Measurements from ENCODE around the gene UQCRFS1.
A peak's percentile ranks its signal among the peaks of the same experiment; 100 is the strongest.
"Not testable (repeated sequence)": the region's sequence is repeated elsewhere in the genome, so short reads cannot be mapped to it uniquely, and the experiment has no call there.

Gene UQCRFS1

GRCh38 chr19:29212648-29213573 lies at the start of gene UQCRFS1:
Gene UQCRFS1, minus strand, starts transcription at chr19:29213151. Its CDS starts 33 bp downstream, at chr19:29213118.
- H3K27me3 ChIP-seq (ENCODE audit: control insufficient read depth in 1 of 2, insufficient read depth in 2 of 2, low read length in 2 of 2), result no peaks in the 10 kb centered on the region
- H3K9me3 ChIP-seq (ENCODE audit: control insufficient read depth in 2 of 2, low read length in 2 of 2), result no peaks in the 10 kb centered on the region
- H3K4me1 ChIP-seq (ENCODE audit: control insufficient read depth, insufficient read depth, low read length), result peaks cover 4% of the 10 kb centered on the region
- no peaks in the 10 kb centered on the region for H3K36me3 ChIP-seq (ENCODE audit: control insufficient read depth in 2 of 2, insufficient read depth in 2 of 2, low read length in 2 of 2)
- peak within 1 kb of the TSS; percentile 89 for H3K27ac ChIP-seq (ENCODE audit: low read length)
- peak within 1 kb of the TSS; percentile 71 to 91 for H3K4me3 ChIP-seq (ENCODE audit: low read length in 2 of 2)
- peak within 1 kb of the TSS; percentile 80 to 98 for H3K9ac ChIP-seq (ENCODE audit: low read length in 2 of 2)

GRCh38 chr19:29262085-29262484 lies 49.1 kb upstream of the UQCRFS1 start:
- Histone ChIP-seq H3K27me3 (ENCODE audit: control insufficient read depth in 1 of 2, insufficient read depth in 2 of 2, low read length in 2 of 2) (peaks cover 4 to 14% of the 10 kb centered on the region in 2 donors), H3K9ac (ENCODE audit: low read length in 2 of 2) (no peak overlapping the region), H3K9me3 (ENCODE audit: control insufficient read depth in 2 of 2, low read length in 2 of 2) (no peaks in the 10 kb centered on the region), H3K4me1 (ENCODE audit: control insufficient read depth, insufficient read depth, low read length) (no peaks in the 10 kb centered on the region), H3K36me3 (ENCODE audit: control insufficient read depth in 2 of 2, insufficient read depth in 2 of 2, low read length in 2 of 2) (no peaks in the 10 kb centered on the region), H3K27ac (ENCODE audit: low read length) (no peak overlapping the region), H3K4me3 (ENCODE audit: low read length in 2 of 2) (no peak overlapping the region)

GRCh38 chr19:29260477-29261317 lies 47.7 kb upstream of the UQCRFS1 start:
- Histone ChIP-seq H3K4me1 (ENCODE audit: control insufficient read depth, insufficient read depth, low read length) (no peaks in the 10 kb centered on the region), H3K9me3 (ENCODE audit: control insufficient read depth in 2 of 2, low read length in 2 of 2) (no peaks in the 10 kb centered on the region), H3K27me3 (ENCODE audit: control insufficient read depth in 1 of 2, insufficient read depth in 2 of 2, low read length in 2 of 2) (peaks cover 0 to 10% of the 10 kb centered on the region in 2 donors), H3K9ac (ENCODE audit: low read length in 2 of 2) (no peak overlapping the region), H3K4me3 (ENCODE audit: low read length in 2 of 2) (no peak overlapping the region), H3K36me3 (ENCODE audit: control insufficient read depth in 2 of 2, insufficient read depth in 2 of 2, low read length in 2 of 2) (no peaks in the 10 kb centered on the region), H3K27ac (ENCODE audit: low read length) (no peak overlapping the region)

- H3K4me3 ChIP-seq (ENCODE audit: low read length in 2 of 2), result no peak overlapping the region
- no peak overlapping the region for H3K27ac ChIP-seq (ENCODE audit: low read length)
- no peaks in the 10 kb centered on the region for H3K9me3 ChIP-seq (ENCODE audit: control insufficient read depth in 2 of 2, low read length in 2 of 2)
- no peak overlapping the region for H3K9ac ChIP-seq (ENCODE audit: low read length in 2 of 2)
- H3K27me3 ChIP-seq (ENCODE audit: control insufficient read depth in 1 of 2, insufficient read depth in 2 of 2, low read length in 2 of 2), result peaks cover 0 to 8% of the 10 kb centered on the region in 2 donors
- H3K4me1 ChIP-seq (ENCODE audit: control insufficient read depth, insufficient read depth, low read length), result no peaks in the 10 kb centered on the region
- no peaks in the 10 kb centered on the region for H3K36me3 ChIP-seq (ENCODE audit: control insufficient read depth in 2 of 2, insufficient read depth in 2 of 2, low read length in 2 of 2)
These were observed 46.9 kb upstream of the UQCRFS1 start for GRCh38 chr19:29259867-29260281.

GRCh38 chr19:29259153-29259552 lies 46.2 kb upstream of the UQCRFS1 start:
- Histone ChIP-seq H3K27ac (ENCODE audit: low read length) (no peak overlapping the region), H3K36me3 (ENCODE audit: control insufficient read depth in 2 of 2, insufficient read depth in 2 of 2, low read length in 2 of 2) (no peaks in the 10 kb centered on the region), H3K4me1 (ENCODE audit: control insufficient read depth, insufficient read depth, low read length) (no peaks in the 10 kb centered on the region), H3K9me3 (ENCODE audit: control insufficient read depth in 2 of 2, low read length in 2 of 2) (no peaks in the 10 kb centered on the region), H3K4me3 (ENCODE audit: low read length in 2 of 2) (no peak overlapping the region), H3K27me3 (ENCODE audit: control insufficient read depth in 1 of 2, insufficient read depth in 2 of 2, low read length in 2 of 2) (peaks cover 0 to 4% of the 10 kb centered on the region in 2 donors), H3K9ac (ENCODE audit: low read length in 2 of 2) (no peak overlapping the region)

- Histone ChIP-seq H3K4me3 (ENCODE audit: low read length in 2 of 2) (no peak overlapping the region), H3K27ac (ENCODE audit: low read length) (no peak overlapping the region), H3K9me3 (ENCODE audit: control insufficient read depth in 2 of 2, low read length in 2 of 2) (no peaks in the 10 kb centered on the region), H3K27me3 (ENCODE audit: control insufficient read depth in 1 of 2, insufficient read depth in 2 of 2, low read length in 2 of 2) (peaks cover 0 to 4% of the 10 kb centered on the region in 2 donors), H3K4me1 (ENCODE audit: control insufficient read depth, insufficient read depth, low read length) (no peaks in the 10 kb centered on the region), H3K36me3 (ENCODE audit: control insufficient read depth in 2 of 2, insufficient read depth in 2 of 2, low read length in 2 of 2) (no peaks in the 10 kb centered on the region), H3K9ac (ENCODE audit: low read length in 2 of 2) (no peak overlapping the region)
These were observed 43.6 kb upstream of the UQCRFS1 start for GRCh38 chr19:29256516-29256915.

- no peaks in the 10 kb centered on the region for H3K9me3 ChIP-seq (ENCODE audit: control insufficient read depth in 2 of 2, low read length in 2 of 2)
- no peak overlapping the region for H3K27ac ChIP-seq (ENCODE audit: low read length)
- H3K4me3 ChIP-seq (ENCODE audit: low read length in 2 of 2), result no peak overlapping the region
- no peak overlapping the region for H3K9ac ChIP-seq (ENCODE audit: low read length in 2 of 2)
- peaks cover 0 to 4% of the 10 kb centered on the region in 2 donors for H3K27me3 ChIP-seq (ENCODE audit: control insufficient read depth in 1 of 2, insufficient read depth in 2 of 2, low read length in 2 of 2)
- no peaks in the 10 kb centered on the region for H3K36me3 ChIP-seq (ENCODE audit: control insufficient read depth in 2 of 2, insufficient read depth in 2 of 2, low read length in 2 of 2)
- no peaks in the 10 kb centered on the region for H3K4me1 ChIP-seq (ENCODE audit: control insufficient read depth, insufficient read depth, low read length)
These were observed 43.0 kb upstream of the UQCRFS1 start for GRCh38 chr19:29255912-29256311.

GRCh38 chr19:29255006-29255405 lies 42.1 kb upstream of the UQCRFS1 start:
- no peaks in the 10 kb centered on the region for H3K4me1 ChIP-seq (ENCODE audit: control insufficient read depth, insufficient read depth, low read length)
- H3K9ac ChIP-seq (ENCODE audit: low read length in 2 of 2), result no peak overlapping the region
- peaks cover 0 to 2% of the 10 kb centered on the region in 2 donors for H3K27me3 ChIP-seq (ENCODE audit: control insufficient read depth in 1 of 2, insufficient read depth in 2 of 2, low read length in 2 of 2)
- no peaks in the 10 kb centered on the region for H3K9me3 ChIP-seq (ENCODE audit: control insufficient read depth in 2 of 2, low read length in 2 of 2)
- no peak overlapping the region for H3K27ac ChIP-seq (ENCODE audit: low read length)
- no peaks in the 10 kb centered on the region for H3K36me3 ChIP-seq (ENCODE audit: control insufficient read depth in 2 of 2, insufficient read depth in 2 of 2, low read length in 2 of 2)
- no peak overlapping the region for H3K4me3 ChIP-seq (ENCODE audit: low read length in 2 of 2)

GRCh38 chr19:29249798-29250197 lies 36.8 kb upstream of the UQCRFS1 start:
- not testable (repeated sequence) for H3K4me3 ChIP-seq (ENCODE audit: low read length in 2 of 2); H3K27ac ChIP-seq (ENCODE audit: low read length); H3K9me3 ChIP-seq (ENCODE audit: control insufficient read depth in 2 of 2, low read length in 2 of 2); H3K36me3 ChIP-seq (ENCODE audit: control insufficient read depth in 2 of 2, insufficient read depth in 2 of 2, low read length in 2 of 2); H3K9ac ChIP-seq (ENCODE audit: low read length in 2 of 2)
- Histone ChIP-seq H3K27me3 (ENCODE audit: control insufficient read depth in 1 of 2, insufficient read depth in 2 of 2, low read length in 2 of 2) (peaks cover 0 to 11% of the 10 kb centered on the region in 2 donors), H3K4me1 (ENCODE audit: control insufficient read depth, insufficient read depth, low read length) (peaks cover 12% of the 10 kb centered on the region)

- peaks cover 12% of the 10 kb centered on the region for H3K4me1 ChIP-seq (ENCODE audit: control insufficient read depth, insufficient read depth, low read length)
- H3K27me3 ChIP-seq (ENCODE audit: control insufficient read depth in 1 of 2, insufficient read depth in 2 of 2, low read length in 2 of 2), result peaks cover 0 to 11% of the 10 kb centered on the region in 2 donors
- no peak overlapping the region for H3K9ac ChIP-seq (ENCODE audit: low read length in 2 of 2)
- no peak overlapping the region for H3K27ac ChIP-seq (ENCODE audit: low read length)
- H3K4me3 ChIP-seq (ENCODE audit: low read length in 2 of 2), result no peak overlapping the region
- no peaks in the 10 kb centered on the region for H3K9me3 ChIP-seq (ENCODE audit: control insufficient read depth in 2 of 2, low read length in 2 of 2)
- H3K36me3 ChIP-seq (ENCODE audit: control insufficient read depth in 2 of 2, insufficient read depth in 2 of 2, low read length in 2 of 2), result no peaks in the 10 kb centered on the region
These were observed 35.4 kb upstream of the UQCRFS1 start for GRCh38 chr19:29248332-29248844.
